A172 (cell line): Measurements from ENCODE around the gene CCDC9B. TPM values are rescaled to one million over a fixed set of nuclear protein-coding genes. Genes with fewer than 3 reads are reported as not detected.

Experiments used
- DNase-seq: peaks from one replicate; pipeline ENCODE4 v3.0.0-alpha.2; 2015; ENCODE audit warnings: low spot score
- total RNA-seq: library from RNA; depleted of rRNA; stranded (reverse); fragments of >200 nt; shearing (Covaris generic); gene quantifications from 2 replicates; pipeline ENCODE4 v1.2.3, GENCODE V29; 2014; rRNA removed

Gene CCDC9B
- 4.4 and 12.1 TPM in 2 replicates for total RNA-seq

DNA sequence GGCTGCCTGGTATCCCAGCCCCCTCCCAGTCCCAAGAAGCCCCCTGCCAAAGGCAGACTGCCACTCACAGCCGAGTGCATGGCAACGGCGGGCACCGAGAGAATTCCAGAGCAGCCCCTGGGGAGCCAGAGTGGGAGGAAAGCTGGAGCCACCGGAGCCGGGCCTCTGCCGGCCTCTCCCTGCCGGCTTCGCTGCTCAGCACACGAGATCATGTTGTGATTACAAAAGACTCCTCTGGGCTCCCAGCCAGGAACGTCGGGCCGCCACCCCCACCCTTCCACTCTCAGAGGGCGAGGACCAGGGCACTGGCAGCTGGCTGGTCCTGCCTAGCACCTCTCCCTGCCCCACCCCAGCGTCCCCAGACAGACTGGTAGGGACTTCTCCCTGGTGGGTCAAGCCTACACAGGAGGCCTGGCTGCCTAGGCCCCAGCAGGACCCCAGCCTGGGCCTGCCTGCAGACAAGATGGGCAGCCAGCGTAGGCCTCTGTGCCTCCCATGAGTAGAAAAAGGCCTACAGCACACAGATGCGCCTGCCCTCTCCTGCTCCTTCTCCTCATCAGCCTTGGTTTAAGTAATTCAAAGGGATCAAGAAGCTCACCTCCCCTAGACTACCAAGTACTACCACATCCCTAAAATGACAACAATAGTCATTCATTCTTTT lies at the start of gene CCDC9B:
CCDC9B (minus strand) TSS at position 200 of the 661 bp plus-strand sequence; CDS start at position 80, 120 bp downstream.
- peak; percentile 80 for DNase-seq

GRCh38 chr15:40389824-40390595 lies 49.3 kb upstream of the CCDC9B start:
- DNase-seq = no peak

DNA sequence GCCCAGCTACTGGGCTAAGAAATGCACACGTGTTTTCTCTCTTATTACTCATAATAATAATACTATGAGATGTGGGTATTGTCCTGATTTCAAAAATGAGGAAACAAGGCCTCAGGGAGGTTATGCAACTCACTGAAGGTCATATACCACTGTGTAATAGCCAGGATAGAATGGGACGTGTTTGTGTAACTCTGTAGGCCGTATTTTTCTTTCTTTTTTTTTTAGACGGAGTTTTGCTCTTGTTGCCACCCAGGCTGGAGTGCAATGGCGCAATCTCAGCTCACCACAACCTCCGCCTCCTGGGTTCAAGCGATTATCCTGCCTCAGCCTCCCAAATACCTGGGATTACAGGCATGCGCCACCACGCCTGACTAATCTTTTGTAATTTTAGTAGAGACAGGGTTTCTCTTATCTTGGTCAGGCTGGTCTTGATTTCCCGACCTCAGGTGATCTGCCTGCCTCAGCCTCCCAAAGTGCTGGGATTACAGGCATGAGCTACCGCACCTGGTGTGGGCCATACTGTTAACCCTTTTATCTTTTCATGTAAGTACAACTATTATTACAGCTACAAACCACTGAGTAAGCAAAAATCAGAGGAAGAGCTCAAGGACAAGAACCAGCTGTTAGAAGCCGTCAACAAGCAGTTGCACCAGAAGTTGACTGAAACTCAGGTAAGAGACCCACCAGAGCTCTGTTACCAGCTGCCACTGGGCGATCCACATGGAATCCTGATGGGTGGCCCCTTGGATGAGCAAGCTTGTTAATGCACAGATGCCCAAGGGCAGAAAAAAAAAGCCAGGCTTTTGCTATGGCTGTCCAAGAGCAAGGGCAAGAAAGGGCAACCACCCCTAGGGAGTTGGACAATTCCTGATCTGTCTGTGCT lies 48.4 kb upstream of the CCDC9B start:
- DNase-seq = no peak

DNA sequence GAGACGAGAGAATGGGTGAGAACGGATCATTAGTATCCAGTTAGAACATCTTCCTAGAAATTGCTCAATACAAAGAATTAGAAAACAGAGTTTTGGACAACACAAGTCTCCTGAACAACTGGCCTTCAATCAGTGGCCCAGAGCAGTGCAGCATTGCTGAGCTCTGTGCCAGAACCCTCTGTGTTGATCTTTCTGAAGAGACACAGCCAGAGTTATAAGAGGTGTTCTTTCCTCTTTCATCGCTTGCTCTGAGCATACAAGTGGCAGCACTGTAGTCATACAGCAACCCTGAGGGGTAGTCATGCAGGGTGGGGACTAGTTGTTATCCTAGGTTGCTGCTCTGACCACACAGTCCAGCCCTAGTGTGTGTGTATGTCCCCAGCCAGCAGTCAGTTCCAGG lies 45.7 kb upstream of the CCDC9B start:
- DNase-seq = no peak

- peak; percentile 92 for DNase-seq
These were observed 42.1 kb upstream of the CCDC9B start, which contains the start of gene KNSTRN for GRCh38 chr15:40382580-40383456. TSS of gene KNSTRN (plus strand) at chr15:40382721. CDS start at chr15:40382836, 115 bp downstream.

DNA sequence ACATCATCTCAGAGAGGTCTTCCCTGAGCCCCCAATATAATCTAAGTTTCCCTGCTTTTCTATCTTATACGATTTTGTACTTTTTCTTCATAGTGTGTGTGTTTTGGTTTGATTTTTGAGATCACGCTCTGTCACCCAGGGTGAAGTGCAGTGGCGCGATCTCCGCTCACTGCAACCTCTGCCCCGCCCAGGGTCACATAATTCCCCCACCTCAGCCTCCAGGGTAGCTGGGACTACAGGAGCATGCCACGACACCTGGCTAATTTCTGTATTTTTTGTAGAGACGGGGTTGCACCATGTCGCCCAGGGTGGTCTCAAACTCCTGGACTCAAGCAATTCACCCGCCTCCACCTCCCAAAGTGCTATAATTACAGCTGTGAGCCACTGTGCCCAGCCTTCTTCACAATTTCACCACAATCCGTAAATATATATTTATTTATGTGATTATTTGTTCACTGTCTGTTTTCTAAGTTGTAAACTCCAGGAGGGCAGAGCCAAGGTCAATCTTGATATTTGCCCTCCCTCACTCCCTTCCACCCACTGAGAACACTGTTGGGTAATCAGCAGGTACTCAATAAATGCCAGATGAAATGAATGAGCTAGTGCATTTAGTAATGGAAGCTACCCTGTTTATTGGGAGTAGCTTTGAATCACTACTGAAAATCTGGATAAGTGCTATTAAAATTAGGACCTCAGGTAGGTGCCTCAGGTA lies 41.2 kb upstream of the CCDC9B start:
- DNase-seq = no peak

- DNase-seq = no peak
These were observed 39.9 kb upstream of the CCDC9B start for GRCh38 chr15:40380636-40381035.

GRCh38 chr15:40379853-40380252 lies 39.1 kb upstream of the CCDC9B start:
- DNase-seq = peak; percentile 95

- no peak for DNase-seq
These were observed 38.6 kb upstream of the CCDC9B start for GRCh38 chr15:40379374-40379773.

DNA sequence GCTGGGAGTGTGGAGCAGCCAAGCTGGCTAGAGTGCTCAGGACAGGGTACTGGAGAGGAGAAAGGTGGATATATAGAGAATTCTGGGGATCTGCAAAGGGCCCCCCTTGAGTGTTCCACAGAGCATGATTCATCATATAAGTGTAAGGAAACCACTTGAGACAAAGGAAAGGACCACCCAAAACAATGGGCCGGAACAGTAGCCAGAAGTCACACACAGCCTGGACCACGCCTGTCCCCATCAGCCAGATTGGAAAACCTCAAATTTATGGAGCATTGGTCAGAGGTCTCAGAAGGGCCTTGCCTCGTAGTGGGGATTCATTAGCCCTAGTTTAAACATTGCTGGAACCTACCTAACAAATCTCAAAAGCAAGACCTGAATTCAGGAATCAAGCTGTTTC lies 36.9 kb upstream of the CCDC9B start:
- DNase-seq = no peak

DNA sequence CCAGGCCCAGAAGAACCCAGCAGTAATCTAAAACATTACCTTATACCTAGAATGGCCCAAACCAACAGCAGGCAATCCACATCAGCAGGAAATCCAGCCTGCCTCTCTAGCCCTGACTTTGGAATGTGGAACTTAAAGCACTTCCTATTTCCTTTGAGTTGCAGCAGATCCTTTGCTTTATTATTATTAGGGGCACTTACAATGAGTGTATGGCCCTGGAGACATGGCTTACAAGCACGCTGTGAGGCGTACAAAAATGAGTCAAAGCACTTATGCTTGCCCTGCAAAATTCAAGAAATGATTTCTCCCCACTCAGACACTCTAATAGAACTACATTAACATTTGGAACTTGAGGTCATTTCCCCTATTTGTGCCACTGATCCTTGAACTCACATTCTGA lies 32.2 kb upstream of the CCDC9B start:
- no peak for DNase-seq

GRCh38 chr15:40369971-40370370 lies 29.2 kb upstream of the CCDC9B start:
- DNase-seq = no peak

- no peak for DNase-seq
These were observed 28.7 kb upstream of the CCDC9B start for GRCh38 chr15:40369474-40369869.

DNA sequence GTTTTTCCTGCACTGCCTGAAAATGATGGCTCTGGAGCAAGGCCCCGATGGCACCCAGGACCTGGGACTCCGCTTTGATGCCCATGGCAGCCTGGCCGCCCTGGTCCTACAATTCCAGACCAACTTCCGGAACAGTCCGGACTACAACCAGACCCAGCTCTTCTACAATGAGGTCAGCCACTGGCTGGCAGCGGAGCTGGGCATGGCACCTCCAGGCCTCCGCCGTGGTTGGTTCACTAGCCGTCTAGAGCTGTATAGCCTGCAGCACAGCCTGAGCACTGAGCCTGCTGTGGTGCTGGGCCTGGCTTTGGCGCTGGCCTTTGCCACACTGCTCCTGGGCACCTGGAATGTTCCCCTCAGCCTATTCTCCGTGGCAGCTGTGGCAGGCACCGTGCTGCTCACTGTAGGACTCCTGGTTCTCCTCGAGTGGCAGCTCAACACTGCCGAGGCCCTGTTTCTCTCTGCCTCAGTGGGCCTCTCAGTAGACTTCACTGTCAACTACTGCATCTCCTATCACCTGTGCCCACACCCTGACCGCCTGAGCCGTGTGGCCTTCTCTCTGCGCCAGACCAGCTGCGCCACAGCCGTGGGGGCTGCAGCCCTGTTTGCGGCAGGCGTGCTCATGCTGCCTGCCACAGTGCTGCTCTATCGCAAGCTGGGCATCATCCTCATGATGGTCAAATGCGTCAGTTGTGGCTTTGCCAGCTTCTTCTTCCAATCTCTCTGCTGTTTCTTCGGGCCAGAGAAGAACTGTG lies 28.2 kb upstream of the CCDC9B start:
- DNase-seq = no peak

GRCh38 chr15:40367686-40368611 lies 27.2 kb upstream of the CCDC9B start:
- no peak for DNase-seq

GRCh38 chr15:40367371-40367685 lies 26.6 kb upstream of the CCDC9B start:
- no peak for DNase-seq

DNA sequence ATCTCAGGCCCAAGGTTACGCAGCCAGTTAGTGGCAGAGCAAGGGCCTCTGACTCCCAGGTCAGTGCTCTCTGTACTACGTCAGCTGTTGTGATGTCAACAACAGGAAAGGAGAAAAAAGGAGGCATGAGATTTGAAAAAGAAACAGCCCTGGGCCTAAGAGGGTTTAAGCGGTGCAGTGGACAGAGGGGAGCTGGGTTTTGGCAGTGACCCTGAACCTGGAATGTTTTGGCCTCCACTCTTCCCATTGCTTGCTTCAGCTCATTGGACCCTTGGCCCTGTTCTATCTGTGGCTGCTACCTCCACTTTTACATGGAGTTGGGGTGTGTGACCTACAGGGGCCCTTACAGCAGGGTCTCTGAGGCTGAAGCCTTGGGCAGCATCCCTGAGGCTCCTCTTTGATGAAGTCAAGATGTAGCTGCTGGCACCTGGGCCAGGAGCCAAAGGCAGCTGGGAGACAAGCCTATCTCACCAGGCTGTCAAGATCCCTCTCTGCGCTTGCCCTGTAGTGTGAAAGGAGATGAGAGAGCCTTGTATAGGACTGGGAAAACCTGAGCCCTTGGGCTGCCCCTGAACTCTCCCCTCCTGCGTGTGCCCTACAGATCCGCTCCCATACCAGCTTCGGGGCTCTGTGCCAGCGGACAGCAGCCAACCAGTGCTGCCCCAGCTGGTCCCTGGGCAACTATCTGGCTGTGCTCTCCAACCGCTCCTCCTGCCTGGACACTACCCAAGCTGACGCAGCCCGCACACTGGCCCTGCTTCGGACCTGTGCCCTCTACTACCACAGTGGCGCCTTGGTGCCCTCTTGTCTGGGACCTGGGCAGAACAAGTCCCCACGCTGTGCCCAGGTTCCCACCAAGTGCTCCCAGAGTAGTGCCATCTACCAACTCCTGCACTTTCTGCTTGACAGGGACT lies 26.0 kb upstream of the CCDC9B start:
- DNase-seq = no peak
